HEK293 (cell line): ENCODE data around the gene PCDHA2.

Experiments
- CTCF ChIA-PET: fragments of 350-600 bp; formaldehyde crosslinking; extraction: SDS; loops from one replicate; lab custom pipeline; 2021; ENCODE audit warnings: antibody characterized with exemption; lab: Yijun Ruan, JAX
- POLR2A ChIA-PET: fragments of 300-600 bp; formaldehyde crosslinking; extraction: SDS; loops from one replicate; lab custom pipeline; 2020; ENCODE audit warnings: antibody characterized with exemption, inconsistent platforms; lab: Yijun Ruan, JAX
- H3K27ac ChIP-seq: fragments of 200-500 bp; sonication (Bioruptor generic); 2 replicates; pipeline ENCODE4 v1.5.1; 2014; ENCODE audit warnings: low read depth, low read length, control low read depth, inconsistent platforms; ENCODE audit errors: extremely low read depth
- H3K36me3 ChIP-seq, 2 experiments: fragments of 200-500 bp in 1 of 2; sonication (Bioruptor generic) in 1 of 2; 1 replicate in 1 of 2; 2 replicates in 1 of 2; pipeline ENCODE4 v1.5.1; 2014 to 2017; ENCODE audit warnings: inconsistent platforms in 2 of 2, low read length in 2 of 2; ENCODE audit not compliant: control insufficient read depth in 2 of 2, insufficient read depth in 1 of 2
- H3K4me1 ChIP-seq: fragments of 200-500 bp; sonication (Bioruptor generic); 2 replicates; pipeline ENCODE4 v1.5.1; 2014; ENCODE audit warnings: mild to moderate bottlenecking, low read length, inconsistent platforms; ENCODE audit not compliant: control insufficient read depth, insufficient read depth
- H3K4me3 ChIP-seq: 2 replicates; pipeline ENCODE4 v1.5.1; 2011; ENCODE audit warnings: low read depth, mild to moderate bottlenecking, control low read depth, low read length, moderate library complexity
- H3K9me3 ChIP-seq: fragments of 200-500 bp; sonication (Bioruptor generic); 2 replicates; pipeline ENCODE4 v1.5.1; 2014; ENCODE audit warnings: low read depth, low read length, inconsistent platforms; ENCODE audit not compliant: control insufficient read depth, insufficient read depth
- SCRT1 ChIP-seq: fragments of 450-650 bp; formaldehyde crosslinking; IDR thresholded peaks from 2 replicates; pipeline ENCODE4 v1.5.1; 2016; ENCODE audit warnings: missing biosample characterization, missing genetic modification characterization, borderline replicate concordance
- SCRT2 ChIP-seq: fragments of 450-650 bp; formaldehyde crosslinking; IDR thresholded peaks from 2 replicates; pipeline ENCODE4 v1.5.1; 2016; ENCODE audit warnings: missing biosample characterization, missing genetic modification characterization
- TCF7L2 ChIP-seq: IDR thresholded peaks from 2 replicates; pipeline ENCODE4 v1.6.1; 2011; ENCODE audit warnings: low read depth, mild to moderate bottlenecking, inconsistent platforms, low read length, moderate library complexity, borderline replicate concordance
- ZIC2 ChIP-seq: fragments of 450-650 bp; formaldehyde crosslinking; IDR thresholded peaks from 2 replicates; pipeline ENCODE4 v1.5.1; 2016; ENCODE audit warnings: missing biosample characterization, missing genetic modification characterization
- ZNF112 ChIP-seq: fragments of 450-650 bp; formaldehyde crosslinking; IDR thresholded peaks from 2 replicates; pipeline ENCODE4 v1.5.0; 2017; ENCODE audit warnings: missing biosample characterization, missing genetic modification characterization
- ZNF211 ChIP-seq: fragments of 450-650 bp; formaldehyde crosslinking; IDR thresholded peaks from 2 replicates; pipeline ENCODE4 v1.5.1; 2016; ENCODE audit warnings: low read depth, missing biosample characterization, missing genetic modification characterization
- ZNF266 ChIP-seq: fragments of 450-650 bp; formaldehyde crosslinking; IDR thresholded peaks from 2 replicates; pipeline ENCODE4 v1.5.1; 2016; ENCODE audit warnings: missing biosample characterization, missing genetic modification characterization, low read depth
- ZNF362 ChIP-seq: fragments of 450-650 bp; formaldehyde crosslinking; IDR thresholded peaks from 2 replicates; pipeline ENCODE4 v1.5.1; 2016; ENCODE audit warnings: missing biosample characterization, missing genetic modification characterization
- ZNF518A ChIP-seq: fragments of 450-650 bp; formaldehyde crosslinking; conservative IDR thresholded peaks from 2 replicates; pipeline ENCODE4 v1.5.1; 2016; ENCODE audit warnings: low read depth, missing biosample characterization, missing genetic modification characterization
- ZNF621 ChIP-seq: fragments of 450-650 bp; formaldehyde crosslinking; IDR thresholded peaks from 2 replicates; pipeline ENCODE4 v1.5.1; 2017; ENCODE audit warnings: missing biosample characterization, missing genetic modification characterization
- ZNF629 ChIP-seq: fragments of 450-650 bp; formaldehyde crosslinking; IDR thresholded peaks from 2 replicates; pipeline ENCODE4 v1.5.1; 2017; ENCODE audit warnings: missing biosample characterization, missing genetic modification characterization
- ZNF654 ChIP-seq: fragments of 450-650 bp; formaldehyde crosslinking; IDR thresholded peaks from 2 replicates; pipeline ENCODE4 v1.5.1; 2016; ENCODE audit warnings: low read depth, missing biosample characterization, missing genetic modification characterization
- ZNF768 ChIP-seq: fragments of 450-650 bp; formaldehyde crosslinking; IDR thresholded peaks from 2 replicates; pipeline ENCODE4 v1.5.1; 2018; ENCODE audit warnings: missing biosample characterization, mild to moderate bottlenecking, missing genetic modification characterization
- ZSCAN23 ChIP-seq: fragments of 450-650 bp; formaldehyde crosslinking; IDR thresholded peaks from 2 replicates; pipeline ENCODE4 v1.5.1; 2016; ENCODE audit warnings: missing biosample characterization, missing genetic modification characterization
- TF ChIP-seq, protein P1 (sequence below): fragments of 450-650 bp; formaldehyde crosslinking; IDR thresholded peaks from 2 replicates; pipeline ENCODE4 v1.5.1; 2016; ENCODE audit warnings: missing biosample characterization, missing genetic modification characterization, borderline replicate concordance
- TF ChIP-seq, protein P2 (sequence below): fragments of 450-650 bp; formaldehyde crosslinking; IDR thresholded peaks from 2 replicates; pipeline ENCODE4 v1.5.1; 2017; ENCODE audit warnings: missing biosample characterization, missing genetic modification characterization

PCDHA2 gene

DNA sequence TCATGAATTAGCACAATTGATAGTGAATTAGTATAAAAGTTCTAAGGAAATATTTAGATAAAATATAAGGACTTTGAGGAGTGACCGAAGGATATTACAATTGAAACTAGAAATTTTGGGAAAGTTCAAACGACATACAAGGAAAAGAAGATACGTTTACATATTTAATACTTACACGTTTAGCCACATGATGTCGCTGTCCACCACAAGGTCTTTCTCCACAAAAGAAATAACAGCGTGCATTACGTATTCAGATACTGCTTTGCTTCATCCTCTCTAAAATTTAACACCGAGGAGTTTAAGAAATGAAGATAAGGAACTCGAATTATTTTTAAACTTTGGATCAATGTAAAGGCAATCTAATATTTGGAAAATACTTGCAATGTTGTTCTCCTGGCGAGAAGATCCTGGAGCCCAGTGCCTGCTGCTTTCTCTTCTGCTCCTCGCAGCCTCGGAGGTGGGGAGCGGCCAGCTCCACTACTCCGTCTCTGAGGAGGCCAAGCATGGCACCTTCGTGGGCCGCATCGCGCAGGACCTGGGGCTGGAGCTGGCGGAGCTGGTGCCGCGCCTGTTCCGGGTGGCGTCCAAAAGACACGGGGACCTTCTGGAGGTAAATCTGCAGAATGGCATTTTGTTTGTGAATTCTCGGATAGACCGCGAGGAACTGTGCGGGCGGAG lies 6.3 kb downstream of the PCDHA2 start, which contains the start of gene PCDHA3 (continued):
- TF ChIP-seq, protein P1, sequence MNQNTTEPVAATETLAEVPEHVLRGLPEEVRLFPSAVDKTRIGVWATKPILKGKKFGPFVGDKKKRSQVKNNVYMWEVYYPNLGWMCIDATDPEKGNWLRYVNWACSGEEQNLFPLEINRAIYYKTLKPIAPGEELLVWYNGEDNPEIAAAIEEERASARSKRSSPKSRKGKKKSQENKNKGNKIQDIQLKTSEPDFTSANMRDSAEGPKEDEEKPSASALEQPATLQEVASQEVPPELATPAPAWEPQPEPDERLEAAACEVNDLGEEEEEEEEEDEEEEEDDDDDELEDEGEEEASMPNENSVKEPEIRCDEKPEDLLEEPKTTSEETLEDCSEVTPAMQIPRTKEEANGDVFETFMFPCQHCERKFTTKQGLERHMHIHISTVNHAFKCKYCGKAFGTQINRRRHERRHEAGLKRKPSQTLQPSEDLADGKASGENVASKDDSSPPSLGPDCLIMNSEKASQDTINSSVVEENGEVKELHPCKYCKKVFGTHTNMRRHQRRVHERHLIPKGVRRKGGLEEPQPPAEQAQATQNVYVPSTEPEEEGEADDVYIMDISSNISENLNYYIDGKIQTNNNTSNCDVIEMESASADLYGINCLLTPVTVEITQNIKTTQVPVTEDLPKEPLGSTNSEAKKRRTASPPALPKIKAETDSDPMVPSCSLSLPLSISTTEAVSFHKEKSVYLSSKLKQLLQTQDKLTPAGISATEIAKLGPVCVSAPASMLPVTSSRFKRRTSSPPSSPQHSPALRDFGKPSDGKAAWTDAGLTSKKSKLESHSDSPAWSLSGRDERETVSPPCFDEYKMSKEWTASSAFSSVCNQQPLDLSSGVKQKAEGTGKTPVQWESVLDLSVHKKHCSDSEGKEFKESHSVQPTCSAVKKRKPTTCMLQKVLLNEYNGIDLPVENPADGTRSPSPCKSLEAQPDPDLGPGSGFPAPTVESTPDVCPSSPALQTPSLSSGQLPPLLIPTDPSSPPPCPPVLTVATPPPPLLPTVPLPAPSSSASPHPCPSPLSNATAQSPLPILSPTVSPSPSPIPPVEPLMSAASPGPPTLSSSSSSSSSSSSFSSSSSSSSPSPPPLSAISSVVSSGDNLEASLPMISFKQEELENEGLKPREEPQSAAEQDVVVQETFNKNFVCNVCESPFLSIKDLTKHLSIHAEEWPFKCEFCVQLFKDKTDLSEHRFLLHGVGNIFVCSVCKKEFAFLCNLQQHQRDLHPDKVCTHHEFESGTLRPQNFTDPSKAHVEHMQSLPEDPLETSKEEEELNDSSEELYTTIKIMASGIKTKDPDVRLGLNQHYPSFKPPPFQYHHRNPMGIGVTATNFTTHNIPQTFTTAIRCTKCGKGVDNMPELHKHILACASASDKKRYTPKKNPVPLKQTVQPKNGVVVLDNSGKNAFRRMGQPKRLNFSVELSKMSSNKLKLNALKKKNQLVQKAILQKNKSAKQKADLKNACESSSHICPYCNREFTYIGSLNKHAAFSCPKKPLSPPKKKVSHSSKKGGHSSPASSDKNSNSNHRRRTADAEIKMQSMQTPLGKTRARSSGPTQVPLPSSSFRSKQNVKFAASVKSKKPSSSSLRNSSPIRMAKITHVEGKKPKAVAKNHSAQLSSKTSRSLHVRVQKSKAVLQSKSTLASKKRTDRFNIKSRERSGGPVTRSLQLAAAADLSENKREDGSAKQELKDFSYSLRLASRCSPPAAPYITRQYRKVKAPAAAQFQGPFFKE (tag by site-specific recombination), result no peak
- TF ChIP-seq ZIC2 (tag by site-specific recombination), result no peak
- TF ChIP-seq ZSCAN23 (tag by site-specific recombination), result no peak
- TF ChIP-seq ZNF654 (tag by site-specific recombination), result peak; percentile 47
- no peak for TF ChIP-seq ZNF362 (tag by site-specific recombination)

GRCh38 chr5:140801494-140801841 lies 6.8 kb downstream of the PCDHA2 start:
- Histone ChIP-seq H3K27ac (no peak overlapping the region), H3K4me3 (no peak overlapping the region), H3K4me1 (no peaks in the 10 kb centered on the region), H3K9me3 (no peaks in the 10 kb centered on the region), H3K36me3 (no peaks in the 10 kb centered on the region)
- ChIA-PET CTCF (interaction anchor here (0.6 kb wide), 1 partner anchor 526 kb away, joined by 3 read pairs; no protein-coding TSS in a partner anchor), POLR2A (no interaction called here)
- TF ChIP-seq, protein P2, sequence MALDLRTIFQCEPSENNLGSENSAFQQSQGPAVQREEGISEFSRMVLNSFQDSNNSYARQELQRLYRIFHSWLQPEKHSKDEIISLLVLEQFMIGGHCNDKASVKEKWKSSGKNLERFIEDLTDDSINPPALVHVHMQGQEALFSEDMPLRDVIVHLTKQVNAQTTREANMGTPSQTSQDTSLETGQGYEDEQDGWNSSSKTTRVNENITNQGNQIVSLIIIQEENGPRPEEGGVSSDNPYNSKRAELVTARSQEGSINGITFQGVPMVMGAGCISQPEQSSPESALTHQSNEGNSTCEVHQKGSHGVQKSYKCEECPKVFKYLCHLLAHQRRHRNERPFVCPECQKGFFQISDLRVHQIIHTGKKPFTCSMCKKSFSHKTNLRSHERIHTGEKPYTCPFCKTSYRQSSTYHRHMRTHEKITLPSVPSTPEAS (tag by site-specific recombination), result no peak
- TF ChIP-seq ZNF518A, result no peak
- no peak for TF ChIP-seq ZNF211 (tag by site-specific recombination)
- TF ChIP-seq, protein P1 (tag by site-specific recombination), result no peak
- no peak for TF ChIP-seq ZNF112 (tag by site-specific recombination)
- TF ChIP-seq SCRT2, result no peak
- no peak for TF ChIP-seq SCRT1 (tag by site-specific recombination)
- no peak for TF ChIP-seq TCF7L2
- no peak for TF ChIP-seq ZNF629 (tag by site-specific recombination)
- TF ChIP-seq ZNF621, result no peak
- TF ChIP-seq ZNF266, result no peak
- no peak for TF ChIP-seq ZNF768 (tag by site-specific recombination)
